HG02981 (cell line): ENCODE measurements around the gene DTD1.

Experiments used
- ATAC-seq: cut with Tn5 transposase; IDR thresholded peaks from one replicate; pipeline ENCODE4 v1.9.1; 2021; ENCODE audit warnings: mild to moderate bottlenecking, moderate library complexity; ENCODE audit not compliant: unreplicated experiment

Gene DTD1

DNA sequence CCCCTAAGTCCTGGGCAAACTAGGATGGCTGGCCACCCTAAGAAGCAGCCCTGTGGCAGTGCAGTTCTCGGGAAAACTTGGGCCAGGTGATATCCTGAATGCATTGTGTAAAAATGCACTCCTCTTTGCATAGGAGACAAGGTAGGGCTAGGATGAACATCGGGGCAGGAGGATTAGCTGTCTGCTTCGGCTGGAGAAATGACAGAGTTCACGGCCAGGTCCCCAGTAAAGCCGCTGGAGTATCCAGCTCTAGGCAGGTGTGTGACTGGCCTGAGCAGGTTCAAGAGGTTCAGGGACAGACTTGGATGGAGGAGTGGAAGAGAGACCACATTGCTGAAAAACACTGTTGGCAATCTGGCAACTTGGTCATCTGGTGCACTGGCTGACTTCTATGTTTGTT lies 26.4 kb downstream of the DTD1 start:
- no peak for ATAC-seq

DNA sequence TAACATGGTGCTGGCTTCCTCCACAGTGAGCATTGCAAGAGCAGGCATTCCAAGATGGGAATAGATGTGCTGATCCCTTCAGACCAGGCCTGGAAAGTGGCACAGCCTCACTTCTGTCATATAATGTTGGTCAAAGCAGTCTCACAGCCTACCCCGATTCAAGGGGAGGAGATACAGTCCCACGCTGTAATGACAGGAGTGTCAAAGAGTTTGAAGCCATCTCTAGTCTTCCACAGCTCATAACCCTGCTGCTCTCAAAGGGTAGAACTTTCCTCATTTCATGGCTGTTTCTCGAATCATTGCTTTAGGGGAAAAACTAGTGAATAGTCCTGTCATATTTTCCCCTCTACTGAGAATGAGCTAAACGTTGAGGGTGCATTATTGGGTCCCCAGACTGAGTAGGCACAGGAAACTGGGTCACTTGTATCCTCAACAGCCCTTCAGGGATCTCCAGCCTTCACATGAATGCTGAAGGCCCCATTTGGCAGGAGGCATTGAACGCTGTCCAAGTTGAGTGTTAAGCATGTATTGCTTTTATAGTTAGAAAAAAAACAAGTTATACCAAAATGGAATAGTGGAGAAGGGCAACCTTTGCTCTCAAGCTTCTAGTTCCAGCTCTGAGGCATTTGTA lies 27.3 kb downstream of the DTD1 start:
- ATAC-seq = no peak

DNA sequence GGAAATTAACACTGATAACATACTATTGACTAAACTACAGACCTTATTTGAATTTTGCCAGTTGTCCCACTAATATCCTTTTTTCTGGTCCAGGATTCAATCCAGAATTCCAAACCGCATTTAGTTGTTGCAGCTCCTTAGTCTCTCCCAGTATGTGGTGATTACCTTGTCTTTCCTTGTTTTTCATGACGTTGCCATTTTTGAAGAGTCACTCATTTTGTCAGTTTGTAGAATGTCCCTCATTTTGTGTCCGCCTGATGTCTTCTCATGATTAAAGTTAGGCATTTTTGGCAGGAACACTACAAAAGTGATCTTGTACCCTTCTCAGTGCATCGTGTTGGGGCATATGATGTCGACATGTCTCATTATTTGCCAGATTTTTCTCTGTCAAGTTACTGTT lies 33.1 kb downstream of the DTD1 start:
- ATAC-seq = no peak

DNA sequence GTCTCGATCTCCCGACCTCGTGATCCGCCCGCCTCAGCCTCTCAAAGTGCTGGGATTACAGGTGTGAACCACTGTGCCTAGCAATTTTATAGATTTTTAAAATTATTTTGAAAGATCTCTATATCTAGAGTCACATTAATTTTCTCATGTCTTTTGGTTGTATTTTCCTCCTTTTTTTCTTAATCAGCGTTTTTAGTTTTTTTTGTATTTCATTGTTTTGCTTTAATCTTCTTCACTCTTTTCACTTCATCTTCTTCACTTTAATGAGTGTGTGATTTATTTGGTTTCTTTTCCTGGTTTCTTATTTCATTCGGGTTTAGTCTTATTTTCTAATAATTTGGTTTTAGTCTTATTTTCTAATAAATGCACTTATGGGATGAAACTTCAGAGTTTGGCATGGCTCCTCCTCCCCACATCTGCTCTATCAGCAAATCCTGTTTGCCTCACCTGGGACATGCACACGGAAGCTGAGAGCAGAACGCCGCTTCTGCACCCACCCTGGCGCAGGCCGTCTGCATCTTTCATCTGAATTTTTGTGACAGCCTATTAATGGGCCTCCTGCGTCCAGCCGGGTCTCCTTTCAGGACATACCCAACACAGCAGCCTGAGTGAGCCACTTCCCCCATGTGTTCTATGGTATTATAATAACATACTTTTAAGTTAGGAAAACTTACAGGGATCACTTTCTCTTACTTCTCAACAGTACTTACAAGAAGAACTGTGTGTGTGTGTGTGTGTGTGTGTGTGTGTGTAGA lies 35.5 kb downstream of the DTD1 start:
- no peak for ATAC-seq

DNA sequence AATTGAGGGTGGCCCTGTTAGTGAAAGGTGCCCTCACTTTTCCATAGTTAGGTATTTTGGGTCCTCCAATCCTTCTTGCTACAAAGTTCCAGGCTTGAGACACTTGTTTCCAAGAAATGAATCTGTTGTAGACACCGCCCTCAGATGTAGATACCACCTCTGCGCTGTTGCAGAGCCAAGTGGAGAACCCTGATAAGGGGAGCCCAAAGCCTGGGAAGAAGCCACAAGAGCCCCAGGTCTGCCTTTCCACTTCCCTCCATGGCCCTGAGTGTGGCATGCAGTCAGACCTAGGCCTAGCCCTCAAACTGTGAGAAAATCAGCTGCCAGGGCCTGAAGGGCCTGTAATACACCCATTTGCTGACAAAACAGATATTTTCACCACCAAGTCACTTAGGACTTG lies 37.1 kb downstream of the DTD1 start:
- ATAC-seq = no peak

DNA sequence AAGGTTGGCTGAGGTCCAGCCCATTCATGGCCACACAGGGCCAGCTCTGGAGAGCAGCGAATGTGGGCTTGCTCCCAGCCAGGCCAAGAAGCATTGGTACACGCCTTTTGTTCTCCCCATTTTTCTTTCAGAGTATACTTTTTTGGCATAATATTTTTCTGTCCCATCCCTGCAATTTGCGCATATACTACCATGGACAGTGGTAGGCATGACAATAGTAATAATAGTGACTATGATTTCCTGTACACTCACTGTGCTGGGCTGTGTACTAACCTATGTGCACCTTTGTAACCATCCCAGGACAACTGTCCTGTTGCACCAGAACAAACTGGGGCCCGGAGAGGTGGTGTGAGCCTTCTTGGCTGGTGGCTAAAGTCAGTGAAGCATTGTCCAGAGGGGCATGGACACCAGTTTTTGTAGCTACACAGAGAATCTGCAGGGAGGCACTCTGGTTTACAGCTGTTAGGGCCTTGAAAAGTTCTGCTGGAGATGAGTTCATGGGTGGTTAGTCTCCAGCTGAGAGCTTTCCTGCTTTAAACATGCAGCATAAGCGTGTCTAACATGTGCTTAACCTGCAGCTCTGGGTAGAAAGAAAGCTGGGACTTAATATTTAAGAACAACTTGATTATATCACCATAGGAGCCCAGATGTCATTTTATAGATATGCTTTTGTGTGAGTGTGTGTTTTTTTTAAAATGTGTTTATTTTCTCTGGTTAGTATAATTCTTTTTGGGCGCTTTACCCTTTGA lies 38.2 kb downstream of the DTD1 start:
- ATAC-seq = no peak

DNA sequence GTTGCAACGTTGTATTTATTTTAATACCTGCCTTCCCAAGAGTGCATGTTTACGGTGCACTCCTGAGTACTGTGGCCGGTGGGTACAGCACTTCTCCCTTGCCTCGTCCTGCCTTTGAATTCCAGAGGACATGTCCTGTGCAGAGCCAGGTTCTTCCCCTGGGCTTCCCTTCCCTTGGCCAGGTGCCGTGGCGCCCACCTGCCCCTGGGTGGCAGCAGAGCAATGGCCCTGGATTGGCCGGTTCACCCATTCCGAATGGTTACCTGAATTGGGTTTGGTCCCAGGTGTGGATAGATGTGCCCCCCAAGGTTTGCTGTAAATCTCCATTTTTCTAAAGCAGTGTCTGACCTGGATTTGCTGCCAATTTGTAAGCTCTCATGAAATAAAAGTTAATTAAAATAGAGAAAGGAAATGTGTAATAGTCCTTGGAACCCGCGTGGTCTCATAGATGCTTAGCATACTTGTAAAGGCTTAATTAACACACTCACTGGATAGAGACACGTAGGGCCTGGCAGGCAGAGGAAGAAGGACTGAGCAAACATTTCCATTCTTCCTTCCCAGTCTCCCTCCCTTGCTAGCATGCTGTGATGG lies 40.6 kb downstream of the DTD1 start:
- ATAC-seq = no peak

DNA sequence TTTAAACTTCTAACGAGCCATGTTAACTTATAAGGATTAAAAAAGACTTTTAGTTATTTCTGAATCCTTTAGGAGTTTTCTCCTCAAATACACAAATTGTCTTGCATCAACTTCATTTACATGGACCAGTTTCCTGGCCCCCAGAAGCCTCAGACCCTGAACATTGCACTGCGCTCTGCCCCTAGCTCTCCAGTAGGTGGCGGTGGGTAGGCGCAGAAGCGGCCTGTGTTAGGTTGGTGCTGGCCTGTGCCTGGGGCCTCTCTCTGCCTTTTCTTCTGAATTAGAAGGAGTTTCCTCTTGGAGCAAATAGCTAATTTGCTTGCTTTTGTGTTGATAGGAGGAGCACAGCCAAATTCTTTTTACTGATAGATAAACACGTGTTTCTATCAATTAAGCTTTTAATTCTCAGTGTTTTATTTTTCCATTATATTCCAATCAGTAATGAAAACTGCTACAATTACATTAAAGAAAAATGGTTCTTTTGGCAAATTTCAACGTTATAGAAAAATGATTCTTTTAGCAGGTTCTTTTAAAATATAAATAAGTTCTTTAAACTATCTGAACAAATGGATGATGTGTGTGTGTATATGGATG lies 44.4 kb downstream of the DTD1 start:
- ATAC-seq = peak; percentile 91

DNA sequence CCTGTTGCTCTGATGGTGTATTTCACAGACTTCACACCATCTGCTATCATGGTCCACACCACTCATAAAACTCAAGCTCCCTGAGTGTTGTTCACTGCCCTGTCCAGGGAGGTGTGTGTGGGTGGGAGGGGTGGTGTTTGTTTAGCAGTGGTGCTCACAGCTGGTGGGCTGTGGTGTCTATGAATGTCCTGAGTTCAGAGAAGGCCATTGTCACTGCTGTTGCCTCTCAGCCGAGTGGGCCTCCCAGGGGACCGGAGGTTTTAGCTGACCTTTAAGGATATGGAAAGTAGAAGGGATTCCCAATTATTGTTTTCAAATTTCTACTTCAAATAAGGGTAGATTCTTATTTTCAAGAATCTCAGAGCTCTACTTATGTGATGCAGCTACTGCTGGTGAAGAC lies 45.6 kb downstream of the DTD1 start:
- no peak for ATAC-seq

DNA sequence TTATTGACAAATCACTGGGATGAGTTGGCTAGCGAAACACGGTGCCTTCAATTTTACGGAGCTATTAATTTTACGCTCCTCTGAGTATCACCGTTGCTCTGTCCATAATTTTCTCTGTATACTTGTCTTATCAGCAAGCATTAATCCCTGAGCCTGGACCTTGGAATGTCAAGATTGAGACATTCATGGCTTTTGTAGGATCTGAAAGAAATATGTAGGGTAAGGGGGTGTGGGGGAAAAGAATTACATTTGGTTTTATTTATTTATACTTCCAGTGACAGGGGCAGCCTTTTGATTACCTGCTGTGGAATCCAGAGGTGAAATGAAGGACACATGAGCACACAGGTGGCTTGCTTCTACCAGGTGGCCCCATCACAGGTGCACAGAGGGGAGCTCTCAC lies 46.6 kb downstream of the DTD1 start:
- ATAC-seq = no peak

DNA sequence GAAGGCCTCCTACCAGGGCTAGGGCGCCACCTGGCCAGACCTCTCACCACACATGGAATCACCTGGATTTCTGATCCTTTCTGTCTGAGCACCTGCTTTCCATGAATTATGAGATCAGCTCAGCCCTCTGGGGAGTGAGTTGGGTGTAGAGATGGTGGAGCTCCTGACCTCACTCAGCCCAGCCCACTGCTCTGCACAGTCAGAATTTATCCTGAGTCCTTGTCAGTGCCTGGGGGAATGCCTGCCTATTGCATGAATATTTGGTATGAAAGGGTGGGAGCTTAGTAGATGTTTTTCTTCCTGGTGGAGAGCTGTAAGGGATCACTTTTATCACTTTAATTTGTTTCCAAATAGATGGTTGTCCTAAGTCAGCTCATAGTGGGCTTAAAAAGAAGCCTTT lies 47.5 kb downstream of the DTD1 start:
- ATAC-seq = no peak

DNA sequence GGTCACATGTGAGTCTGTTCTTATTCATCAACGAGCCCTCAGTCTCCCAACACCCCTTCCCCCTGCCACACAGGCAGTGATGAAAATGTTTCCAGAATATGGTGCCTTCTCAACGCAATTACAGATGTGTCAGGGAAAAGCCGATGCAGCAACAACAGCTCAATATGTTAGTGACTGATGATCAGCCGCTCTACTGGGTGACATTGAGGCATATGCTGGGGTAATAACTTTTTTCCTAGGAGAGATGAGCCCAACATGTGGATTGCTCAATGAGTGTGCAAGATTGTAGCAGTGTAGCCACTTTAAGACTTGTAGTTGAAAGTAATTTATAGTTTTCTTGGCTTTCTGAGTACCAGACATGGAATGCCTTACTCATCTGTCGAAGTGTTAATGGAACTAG lies 49.4 kb downstream of the DTD1 start:
- no peak for ATAC-seq

DNA sequence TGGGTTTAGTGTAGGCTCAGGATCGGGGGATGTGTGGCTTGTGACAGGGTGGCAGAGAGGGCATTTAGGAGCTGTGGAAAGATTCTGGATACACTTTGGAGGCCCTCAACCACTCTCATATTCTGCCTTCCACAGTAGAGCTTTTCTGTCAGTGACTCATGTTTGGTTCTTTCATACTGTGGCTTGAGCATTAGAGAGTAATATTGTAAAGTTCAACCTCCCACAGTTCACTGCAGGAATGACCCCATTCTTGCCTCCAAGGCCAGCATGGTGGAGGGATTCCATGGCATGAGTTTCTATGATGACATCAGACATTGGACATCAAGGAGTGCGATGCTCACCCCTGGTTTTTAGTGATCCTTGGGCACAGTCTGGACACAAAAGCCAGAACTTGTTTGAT lies 50.9 kb downstream of the DTD1 start:
- no peak for ATAC-seq

DNA sequence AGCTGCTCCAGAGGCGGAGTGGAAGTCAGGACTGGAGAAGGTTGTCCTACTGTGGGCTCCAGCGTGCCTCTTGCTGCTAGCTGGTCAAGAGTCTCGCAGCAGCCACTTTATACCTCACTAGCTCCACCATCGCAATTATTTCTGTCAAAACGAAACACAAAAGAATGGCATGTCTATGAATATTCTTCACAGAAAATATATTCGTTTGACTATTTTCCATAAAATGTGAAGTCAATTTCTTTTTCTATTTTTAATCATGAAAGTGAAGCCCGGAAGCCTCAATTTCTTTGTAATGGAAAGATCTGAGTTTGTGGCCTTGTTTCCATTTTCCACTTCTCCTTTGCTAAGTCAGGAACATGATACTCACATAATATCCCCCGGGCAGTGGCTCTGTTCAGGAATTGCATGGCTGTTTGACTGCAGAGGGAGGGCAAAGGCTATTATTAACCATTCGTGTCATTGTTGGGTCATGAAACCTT lies 51.7 kb downstream of the DTD1 start:
- ATAC-seq = no peak

DNA sequence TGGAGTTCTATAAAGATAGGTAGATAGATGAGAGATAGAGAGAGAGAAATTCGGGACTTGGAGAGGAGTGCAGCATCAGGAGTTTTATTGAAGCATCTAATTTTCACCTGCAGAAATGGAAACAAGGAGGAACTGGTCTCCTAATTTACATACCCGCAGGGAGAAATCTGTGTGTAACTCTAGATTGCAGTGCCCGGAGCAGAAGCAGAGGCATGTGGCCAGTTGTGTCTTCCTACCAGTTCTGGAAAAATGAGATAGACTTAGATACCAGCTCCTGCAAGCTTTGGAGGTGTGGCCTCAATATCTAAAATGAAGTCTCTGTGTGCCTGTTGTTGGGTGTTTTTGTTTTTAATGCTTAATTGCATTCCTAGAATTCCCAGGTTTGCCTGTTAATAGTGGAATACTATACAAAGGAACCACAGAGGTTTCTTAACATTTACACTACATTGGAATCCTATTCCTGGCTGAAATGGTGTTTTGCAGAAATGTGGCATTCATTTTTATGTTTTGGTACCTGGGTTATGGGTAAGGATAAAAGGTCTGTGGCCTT lies 57.4 kb downstream of the DTD1 start:
- ATAC-seq = no peak

DNA sequence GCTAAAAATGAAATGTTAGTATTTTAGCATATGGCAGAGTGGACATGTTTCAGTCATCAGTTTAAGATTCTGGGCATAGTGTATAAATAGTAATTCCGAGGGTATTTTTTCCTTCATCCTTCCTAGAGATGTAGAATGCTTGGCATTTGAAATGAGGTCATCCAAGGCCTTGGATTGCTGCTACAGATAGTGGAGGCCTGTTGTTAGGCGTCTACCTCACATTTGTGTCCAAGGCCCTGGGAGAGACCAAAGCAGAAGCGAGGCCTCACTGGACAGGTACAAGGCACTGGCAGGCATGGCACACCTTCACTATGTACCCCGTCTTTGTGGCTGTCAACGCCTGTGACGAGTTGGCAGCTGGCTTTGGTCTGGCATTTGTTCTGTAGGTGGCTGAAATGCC lies 58.0 kb downstream of the DTD1 start:
- no peak for ATAC-seq

DNA sequence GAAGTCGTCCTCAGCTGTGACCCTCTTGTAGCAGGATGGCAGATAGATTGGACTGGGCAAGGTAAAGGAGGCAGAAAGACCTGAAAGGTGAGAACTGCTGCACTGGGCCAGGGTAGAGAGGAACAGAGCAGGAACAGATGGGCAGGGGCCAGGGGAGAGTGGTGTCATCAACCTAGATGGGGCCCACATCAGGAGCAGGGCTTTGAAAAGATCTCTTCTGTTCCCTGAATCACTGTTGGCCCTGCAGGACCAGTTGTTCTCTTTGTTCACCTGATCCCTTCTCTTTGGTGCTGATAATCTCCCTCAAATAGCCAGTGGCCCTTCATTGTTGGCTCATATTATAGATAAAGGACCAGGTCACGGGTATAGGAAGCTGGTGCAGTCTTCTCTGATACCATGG lies 59.9 kb downstream of the DTD1 start:
- no peak for ATAC-seq

DNA sequence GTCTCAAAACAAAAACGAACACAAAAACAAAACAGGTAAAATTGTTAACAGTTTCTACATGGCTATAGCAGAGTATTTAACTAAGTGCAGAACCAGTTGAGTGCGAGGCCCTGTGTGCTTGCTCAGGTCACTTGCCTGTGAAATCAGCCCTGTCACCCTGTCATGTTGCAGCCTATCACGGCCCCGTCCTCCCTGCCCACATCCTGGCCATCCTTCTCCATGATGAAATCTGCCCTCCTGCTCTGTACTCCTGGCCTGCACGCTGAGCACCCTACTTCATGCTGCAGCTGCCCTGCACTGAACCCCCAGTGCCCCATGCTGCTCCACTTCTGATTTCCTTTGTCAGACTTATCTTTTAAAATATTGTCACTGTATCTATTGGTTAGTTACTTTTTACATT lies 62.4 kb downstream of the DTD1 start:
- ATAC-seq = no peak

DNA sequence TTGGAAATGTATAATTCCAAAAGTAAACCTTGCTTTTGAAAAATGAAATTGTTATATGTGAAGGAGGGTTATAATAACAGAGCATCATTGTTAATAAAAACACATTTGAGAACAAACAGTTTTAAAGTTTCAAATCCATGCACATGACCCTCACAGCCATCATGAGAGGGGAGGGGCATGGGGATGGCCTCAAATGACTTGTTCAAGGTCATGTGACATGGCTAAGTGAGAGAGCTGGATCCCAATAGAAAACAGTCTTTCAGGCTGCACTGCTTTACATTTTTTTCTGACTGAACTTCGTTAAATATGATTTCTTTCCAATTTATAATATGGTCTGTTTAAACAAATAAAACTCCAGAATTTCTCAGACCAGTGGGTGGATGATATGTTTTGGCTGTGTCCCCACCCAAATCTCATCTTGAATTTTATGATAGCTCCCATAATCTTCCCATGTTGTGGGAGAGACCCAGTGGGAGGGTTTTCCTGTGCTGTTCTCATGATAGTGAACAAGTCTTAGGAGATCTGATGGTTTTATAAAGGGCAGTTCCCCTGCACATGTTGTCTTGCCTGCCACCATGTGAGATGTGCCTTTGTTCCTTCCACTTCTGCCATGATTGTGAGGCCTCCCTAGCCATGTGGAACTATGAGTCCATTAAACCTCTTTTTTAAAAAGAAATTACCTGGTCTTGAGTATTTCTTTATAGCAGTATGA lies 66.0 kb downstream of the DTD1 start:
- no peak for ATAC-seq

DNA sequence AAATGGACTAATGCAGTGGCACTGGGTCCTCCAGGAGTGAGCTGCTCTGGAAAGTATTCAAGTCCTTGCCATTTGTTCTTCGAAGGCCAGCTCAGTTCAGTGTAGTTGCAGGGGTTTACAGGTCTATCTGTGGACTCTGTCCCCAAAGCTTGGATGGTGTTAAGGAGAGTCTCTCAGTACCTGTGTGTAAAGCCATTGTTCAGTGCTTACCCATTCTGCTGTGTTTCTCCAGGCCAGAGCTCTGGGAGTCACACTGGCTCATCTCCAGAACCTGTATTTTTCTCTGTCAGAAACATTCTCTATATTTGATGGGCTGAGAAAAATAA lies 66.6 kb downstream of the DTD1 start:
- ATAC-seq = no peak

DNA sequence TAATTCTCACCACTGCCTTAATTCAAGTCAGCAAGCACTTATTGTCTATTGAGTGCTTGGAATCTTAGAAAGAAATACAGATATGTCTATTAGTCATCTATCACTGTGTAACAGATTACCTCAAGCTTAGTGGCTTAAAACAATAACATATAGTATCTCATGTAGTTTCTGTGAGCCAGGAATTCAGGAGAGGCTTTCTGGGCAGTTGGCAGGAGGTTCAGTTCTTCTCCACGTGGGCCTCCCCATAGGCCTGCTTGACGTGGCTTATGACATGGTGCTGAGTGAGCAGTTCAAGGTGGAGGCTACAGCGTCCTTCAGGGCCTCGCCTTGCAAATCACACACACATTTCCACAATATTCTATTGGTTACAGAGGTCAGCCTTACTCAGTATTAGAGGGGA lies 69.7 kb downstream of the DTD1 start:
- no peak for ATAC-seq
